HEK293 (cell line): ENCODE results near the gene FOXN3.

Source experiments
- BCL11A ChIP-seq: fragments of 450-650 bp; formaldehyde crosslinking; IDR thresholded peaks from 2 replicates; pipeline ENCODE4 v1.5.1; 2016; ENCODE audit warnings: low read depth, missing biosample characterization, missing genetic modification characterization
- EGR2 ChIP-seq: fragments of 450-650 bp; formaldehyde crosslinking; IDR thresholded peaks from 2 replicates; pipeline ENCODE4 v1.5.1; 2016; ENCODE audit warnings: low read depth, missing biosample characterization, missing genetic modification characterization
- FEZF1 ChIP-seq: fragments of 450-650 bp; formaldehyde crosslinking; IDR thresholded peaks from 2 replicates; pipeline ENCODE4 v1.5.1; 2016; ENCODE audit warnings: missing biosample characterization, missing genetic modification characterization
- GLI4 ChIP-seq: fragments of 450-650 bp; formaldehyde crosslinking; IDR thresholded peaks from 2 replicates; pipeline ENCODE4 v1.5.1; 2016; ENCODE audit warnings: missing biosample characterization, missing genetic modification characterization
- IKZF3 ChIP-seq: fragments of 450-650 bp; IDR thresholded peaks from 2 replicates; pipeline ENCODE4 v1.5.0; 2018; ENCODE audit warnings: missing biosample characterization, mild to moderate bottlenecking, missing genetic modification characterization, moderate library complexity
- OSR2 ChIP-seq: fragments of 450-650 bp; formaldehyde crosslinking; IDR thresholded peaks from 2 replicates; pipeline ENCODE4 v1.5.1; 2016; ENCODE audit warnings: missing biosample characterization, missing genetic modification characterization
- PATZ1 ChIP-seq: fragments of 450-650 bp; formaldehyde crosslinking; IDR thresholded peaks from 2 replicates; pipeline ENCODE4 v1.5.1; 2016; ENCODE audit warnings: missing biosample characterization, missing genetic modification characterization
- SP3 ChIP-seq: fragments of 450-650 bp; formaldehyde crosslinking; IDR thresholded peaks from 2 replicates; pipeline ENCODE4 v1.5.1; 2016; ENCODE audit warnings: missing biosample characterization, missing genetic modification characterization
- YY1 ChIP-seq: fragments of 450-650 bp; formaldehyde crosslinking; IDR thresholded peaks from 2 replicates; pipeline ENCODE4 v1.5.1; 2018; ENCODE audit warnings: missing biosample characterization, missing genetic modification characterization
- ZBTB11 ChIP-seq: fragments of 450-650 bp; formaldehyde crosslinking; conservative IDR thresholded peaks from 2 replicates; pipeline ENCODE4 v1.5.1; 2016; ENCODE audit warnings: low read depth, missing biosample characterization, missing genetic modification characterization
- ZFP41 ChIP-seq: fragments of 450-650 bp; formaldehyde crosslinking; IDR thresholded peaks from 2 replicates; pipeline ENCODE4 v1.5.1; 2016; ENCODE audit warnings: missing biosample characterization, missing genetic modification characterization, borderline replicate concordance
- ZNF16 ChIP-seq: fragments of 450-650 bp; formaldehyde crosslinking; IDR thresholded peaks from 2 replicates; pipeline ENCODE4 v1.5.1; 2016; ENCODE audit warnings: low read depth, missing biosample characterization, missing genetic modification characterization
- ZNF184 ChIP-seq: fragments of 450-650 bp; IDR thresholded peaks from 2 replicates; pipeline ENCODE4 v1.5.1; 2018; ENCODE audit warnings: missing biosample characterization, mild to moderate bottlenecking, missing genetic modification characterization
- ZNF211 ChIP-seq: fragments of 450-650 bp; formaldehyde crosslinking; IDR thresholded peaks from 2 replicates; pipeline ENCODE4 v1.5.1; 2016; ENCODE audit warnings: low read depth, missing biosample characterization, missing genetic modification characterization
- ZNF214 ChIP-seq: fragments of 450-650 bp; formaldehyde crosslinking; IDR thresholded peaks from 2 replicates; pipeline ENCODE4 v1.5.1; 2017; ENCODE audit warnings: missing biosample characterization, mild to moderate bottlenecking, missing genetic modification characterization, borderline replicate concordance
- ZNF223 ChIP-seq: fragments of 450-650 bp; formaldehyde crosslinking; IDR thresholded peaks from 2 replicates; pipeline ENCODE4 v1.5.1; 2016; ENCODE audit warnings: missing biosample characterization, missing genetic modification characterization
- ZNF292 ChIP-seq: fragments of 450-650 bp; formaldehyde crosslinking; IDR thresholded peaks from 2 replicates; pipeline ENCODE4 v1.5.1; 2016; ENCODE audit warnings: low read depth, missing biosample characterization, missing genetic modification characterization, borderline replicate concordance
- ZNF350 ChIP-seq: fragments of 450-650 bp; formaldehyde crosslinking; IDR thresholded peaks from 2 replicates; pipeline ENCODE4 v1.5.0; 2017; ENCODE audit warnings: missing biosample characterization, mild to moderate bottlenecking, missing genetic modification characterization
- ZNF366 ChIP-seq: fragments of 450-650 bp; formaldehyde crosslinking; conservative IDR thresholded peaks from 2 replicates; pipeline ENCODE4 v1.5.1; 2016; ENCODE audit warnings: missing biosample characterization, missing genetic modification characterization
- ZNF391 ChIP-seq: fragments of 450-650 bp; formaldehyde crosslinking; IDR thresholded peaks from 2 replicates; pipeline ENCODE4 v1.5.1; 2016; ENCODE audit warnings: low read depth, missing biosample characterization, missing genetic modification characterization, borderline replicate concordance
- ZNF544 ChIP-seq: fragments of 450-650 bp; formaldehyde crosslinking; IDR thresholded peaks from 2 replicates; pipeline ENCODE4 v1.5.0; 2017; ENCODE audit warnings: missing biosample characterization, missing genetic modification characterization
- ZNF561 ChIP-seq: fragments of 450-650 bp; IDR thresholded peaks from 2 replicates; pipeline ENCODE4 v1.5.1; 2018; ENCODE audit warnings: missing biosample characterization, missing genetic modification characterization, borderline replicate concordance
- ZNF600 ChIP-seq: fragments of 450-650 bp; formaldehyde crosslinking; IDR thresholded peaks from 2 replicates; pipeline ENCODE4 v1.5.1; 2016; ENCODE audit warnings: missing biosample characterization, missing genetic modification characterization
- ZNF664 ChIP-seq: fragments of 450-650 bp; formaldehyde crosslinking; IDR thresholded peaks from 2 replicates; pipeline ENCODE4 v1.5.1; 2016; ENCODE audit warnings: missing biosample characterization, missing genetic modification characterization
- ZNF692 ChIP-seq: fragments of 450-650 bp; formaldehyde crosslinking; IDR thresholded peaks from 2 replicates; pipeline ENCODE4 v1.5.1; 2016; ENCODE audit warnings: missing biosample characterization, missing genetic modification characterization
- ZNF791 ChIP-seq: fragments of 450-650 bp; formaldehyde crosslinking; IDR thresholded peaks from 2 replicates; pipeline ENCODE4 v1.5.1; 2016; ENCODE audit warnings: missing biosample characterization, missing genetic modification characterization
- ZNF792 ChIP-seq: fragments of 450-650 bp; formaldehyde crosslinking; IDR thresholded peaks from 2 replicates; pipeline ENCODE4 v1.5.1; 2016; ENCODE audit warnings: missing biosample characterization, missing genetic modification characterization
- ZNF837 ChIP-seq: fragments of 450-650 bp; formaldehyde crosslinking; IDR thresholded peaks from 2 replicates; pipeline ENCODE4 v1.5.1; 2016; ENCODE audit warnings: missing biosample characterization, missing genetic modification characterization
- TF ChIP-seq, protein P1 (sequence below): fragments of 450-650 bp; formaldehyde crosslinking; IDR thresholded peaks from 2 replicates; pipeline ENCODE4 v1.5.1; 2017; ENCODE audit warnings: missing biosample characterization, missing genetic modification characterization
- TF ChIP-seq, protein P2 (sequence below): fragments of 450-650 bp; formaldehyde crosslinking; IDR thresholded peaks from 2 replicates; pipeline ENCODE4 v1.5.1; 2016; ENCODE audit warnings: missing biosample characterization, missing genetic modification characterization

The FOXN3 gene

DNA sequence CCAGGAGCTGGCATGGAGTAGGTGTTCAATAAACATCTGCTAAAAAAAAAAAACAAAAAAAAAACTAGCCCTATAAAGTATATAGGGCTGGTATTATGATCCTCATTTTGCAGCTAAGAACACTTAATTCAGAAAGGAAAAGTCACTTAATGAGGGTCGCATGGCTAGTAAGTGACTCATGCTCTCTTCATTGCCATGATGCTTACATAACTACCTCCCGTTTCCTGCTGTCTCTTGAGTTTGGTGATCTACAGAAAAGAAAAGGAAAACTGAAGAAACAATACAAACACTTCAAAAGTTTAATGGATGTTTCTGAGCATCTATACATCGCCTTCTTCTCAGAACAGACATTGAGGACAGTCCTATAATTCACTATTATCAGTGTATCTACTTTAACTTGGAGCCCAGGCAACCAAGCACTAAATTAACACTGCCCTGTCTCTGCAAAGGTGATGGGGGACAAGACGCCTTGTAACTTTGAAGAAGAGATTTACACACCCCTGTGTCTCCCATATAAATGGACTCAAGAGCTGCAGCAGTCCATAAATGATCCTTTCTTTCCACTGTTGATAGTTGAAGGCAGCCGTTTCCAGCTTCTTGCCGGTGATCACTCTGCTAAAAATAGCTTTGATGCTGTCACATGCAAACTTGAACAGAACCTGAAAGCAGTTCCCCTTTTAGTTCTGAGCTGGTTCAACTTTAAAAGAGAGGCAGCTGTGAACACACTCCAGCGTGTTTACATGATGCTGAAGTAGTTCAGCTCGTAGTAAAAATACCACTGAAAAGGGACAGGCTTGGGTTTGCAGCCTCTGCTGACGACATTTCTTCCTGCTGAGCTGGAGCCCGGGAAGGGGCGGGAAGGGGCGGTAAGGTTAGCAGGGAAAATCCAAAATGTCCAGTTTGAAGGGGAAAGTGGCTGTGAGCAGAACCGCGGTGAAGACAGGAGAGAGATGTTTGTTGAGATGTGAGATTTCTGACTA lies 113.3 kb downstream of the FOXN3 start (continued):
- TF ChIP-seq ZFP41 (tag by site-specific recombination): no peak
- no peak for TF ChIP-seq ZNF350 (tag by site-specific recombination)
- TF ChIP-seq ZNF664 (tag by site-specific recombination): peak; percentile 86
- TF ChIP-seq YY1 (tag by site-specific recombination): no peak
- peak; percentile 50 for TF ChIP-seq SP3
- TF ChIP-seq, protein P1, sequence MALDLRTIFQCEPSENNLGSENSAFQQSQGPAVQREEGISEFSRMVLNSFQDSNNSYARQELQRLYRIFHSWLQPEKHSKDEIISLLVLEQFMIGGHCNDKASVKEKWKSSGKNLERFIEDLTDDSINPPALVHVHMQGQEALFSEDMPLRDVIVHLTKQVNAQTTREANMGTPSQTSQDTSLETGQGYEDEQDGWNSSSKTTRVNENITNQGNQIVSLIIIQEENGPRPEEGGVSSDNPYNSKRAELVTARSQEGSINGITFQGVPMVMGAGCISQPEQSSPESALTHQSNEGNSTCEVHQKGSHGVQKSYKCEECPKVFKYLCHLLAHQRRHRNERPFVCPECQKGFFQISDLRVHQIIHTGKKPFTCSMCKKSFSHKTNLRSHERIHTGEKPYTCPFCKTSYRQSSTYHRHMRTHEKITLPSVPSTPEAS: no peak
- no peak for TF ChIP-seq ZNF214 (tag by site-specific recombination)
- peak; percentile 54 for TF ChIP-seq FEZF1 (tag by site-specific recombination)
- no peak for TF ChIP-seq ZNF184 (tag by site-specific recombination)
- TF ChIP-seq ZNF692 (tag by site-specific recombination): peak; percentile 88
- no peak for TF ChIP-seq GLI4 (tag by site-specific recombination)
- TF ChIP-seq, protein P2, sequence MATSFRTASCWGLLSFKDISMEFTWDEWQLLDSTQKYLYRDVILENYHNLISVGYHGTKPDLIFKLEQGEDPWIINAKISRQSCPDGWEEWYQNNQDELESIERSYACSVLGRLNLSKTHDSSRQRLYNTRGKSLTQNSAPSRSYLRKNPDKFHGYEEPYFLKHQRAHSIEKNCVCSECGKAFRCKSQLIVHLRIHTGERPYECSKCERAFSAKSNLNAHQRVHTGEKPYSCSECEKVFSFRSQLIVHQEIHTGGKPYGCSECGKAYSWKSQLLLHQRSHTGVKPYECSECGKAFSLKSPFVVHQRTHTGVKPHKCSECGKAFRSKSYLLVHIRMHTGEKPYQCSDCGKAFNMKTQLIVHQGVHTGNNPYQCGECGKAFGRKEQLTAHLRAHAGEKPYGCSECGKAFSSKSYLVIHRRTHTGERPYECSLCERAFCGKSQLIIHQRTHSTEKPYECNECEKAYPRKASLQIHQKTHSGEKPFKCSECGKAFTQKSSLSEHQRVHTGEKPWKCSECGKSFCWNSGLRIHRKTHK (tag by site-specific recombination): no peak
- TF ChIP-seq ZBTB11 (tag by site-specific recombination): no peak
- no peak for TF ChIP-seq ZNF223 (tag by site-specific recombination)
- 0 out of 2 replicates have a peak, but pooled peaks have one; percentile 40 for TF ChIP-seq OSR2 (tag by site-specific recombination)
- TF ChIP-seq ZNF366 (tag by site-specific recombination): peak; percentile 73
- no peak for TF ChIP-seq ZNF16 (tag by site-specific recombination)
- TF ChIP-seq ZNF292: no peak
- no peak for TF ChIP-seq ZNF211 (tag by site-specific recombination)
- TF ChIP-seq ZNF792 (tag by site-specific recombination): no peak
- TF ChIP-seq ZNF544 (tag by site-specific recombination): no peak
- no peak for TF ChIP-seq BCL11A
- TF ChIP-seq ZNF837 (tag by site-specific recombination): no peak
- TF ChIP-seq ZNF561 (tag by site-specific recombination): peak; percentile 60; the same call in 1 of the 2 replicates
- TF ChIP-seq ZNF600 (tag by site-specific recombination): peak; percentile 53; the same call in 1 of the 2 replicates
- peak; percentile 53 for TF ChIP-seq PATZ1 (tag by site-specific recombination)
- no peak for TF ChIP-seq IKZF3 (tag by site-specific recombination)
- TF ChIP-seq ZNF391 (tag by site-specific recombination): no peak
- TF ChIP-seq EGR2: no peak
- no peak for TF ChIP-seq ZNF791 (tag by site-specific recombination)
